H9 (cell line): ENCODE results near the gene DRD4. TPM values are rescaled to one million over a fixed set of nuclear protein-coding genes. Genes with fewer than 3 reads are reported as not detected.

Experiments
- DNase-seq: peaks from one replicate; pipeline ENCODE4 v3.0.0-alpha.2; 2017
- H2AFZ ChIP-seq: one replicate; pipeline ENCODE4 v1.6.1; 2013; ENCODE audit warnings: mild to moderate bottlenecking, low read length, control low read depth, moderate library complexity
- H2AK5ac ChIP-seq: 2 replicates; pipeline ENCODE4 v1.6.1; 2013; ENCODE audit warnings: low read length, control low read depth, mixed read lengths; ENCODE audit not compliant: insufficient read length
- H2BK120ac ChIP-seq: one replicate; pipeline ENCODE4 v1.6.1; 2013; ENCODE audit warnings: low read depth, mild to moderate bottlenecking, low read length, control low read depth, inconsistent platforms; ENCODE audit not compliant: poor library complexity, severe bottlenecking
- H2BK12ac ChIP-seq: 2 replicates; pipeline ENCODE4 v1.6.1; 2013; ENCODE audit warnings: low read length, control low read depth, mixed read lengths, low read depth; ENCODE audit not compliant: insufficient read length
- H2BK15ac ChIP-seq: 2 replicates; pipeline ENCODE4 v1.6.1; 2013; ENCODE audit warnings: low read depth, low read length, control low read depth
- H2BK20ac ChIP-seq: one replicate; pipeline ENCODE4 v1.6.1; 2013; ENCODE audit warnings: low read depth, mild to moderate bottlenecking, low read length, control low read depth, inconsistent platforms; ENCODE audit not compliant: poor library complexity, severe bottlenecking
- H2BK5ac ChIP-seq: 2 replicates; pipeline ENCODE4 v1.6.1; 2013; ENCODE audit warnings: low read length, control low read depth, mixed read lengths; ENCODE audit not compliant: insufficient read length
- H3K14ac ChIP-seq: 2 replicates; pipeline ENCODE4 v1.6.1; 2013; ENCODE audit warnings: low read length, control low read depth; ENCODE audit not compliant: insufficient read depth
- H3K18ac ChIP-seq: 2 replicates; pipeline ENCODE4 v1.6.1; 2013; ENCODE audit warnings: low read depth, mild to moderate bottlenecking, mixed read lengths, low read length, control low read depth; ENCODE audit not compliant: insufficient read length
- H3K23ac ChIP-seq: 2 replicates; pipeline ENCODE4 v1.6.1; 2013; ENCODE audit warnings: low read length, control low read depth, mixed read lengths, low read depth; ENCODE audit not compliant: insufficient read length
- H3K23me2 ChIP-seq: 2 replicates; pipeline ENCODE4 v1.6.1; 2013; ENCODE audit warnings: low read depth, mild to moderate bottlenecking, mixed read lengths, low read length, control low read depth; ENCODE audit not compliant: insufficient read length, poor library complexity, severe bottlenecking
- H3K27ac ChIP-seq: 2 replicates; pipeline ENCODE4 v1.5.1; 2013; ENCODE audit warnings: low read length, control low read depth, mixed read lengths, low read depth; ENCODE audit not compliant: insufficient read length
- H3K27me3 ChIP-seq: 2 replicates; pipeline ENCODE4 v1.6.1; 2013; ENCODE audit warnings: low read length, control low read depth, inconsistent platforms; ENCODE audit not compliant: insufficient read depth
- H3K4ac ChIP-seq: 2 replicates; pipeline ENCODE4 v1.6.1; 2013; ENCODE audit warnings: low read depth, mild to moderate bottlenecking, control low read depth, inconsistent platforms, low read length, moderate library complexity
- H3K4me1 ChIP-seq: 2 replicates; pipeline ENCODE4 v1.6.1; 2013; ENCODE audit warnings: low read length, control low read depth, inconsistent platforms; ENCODE audit not compliant: insufficient read depth
- H3K4me2 ChIP-seq: 2 replicates; pipeline ENCODE4 v1.6.1; 2013; ENCODE audit warnings: low read length, control low read depth, mixed read lengths; ENCODE audit not compliant: insufficient read length, insufficient read depth
- H3K56ac ChIP-seq: 2 replicates; pipeline ENCODE4 v1.6.1; 2013; ENCODE audit warnings: low read depth, mild to moderate bottlenecking, mixed read lengths, low read length, control low read depth; ENCODE audit not compliant: insufficient read length
- H3K79me1 ChIP-seq: 2 replicates; pipeline ENCODE4 v1.6.1; 2013; ENCODE audit warnings: low read depth, mild to moderate bottlenecking, moderate library complexity, low read length, control low read depth, inconsistent platforms; ENCODE audit not compliant: insufficient read depth, poor library complexity, severe bottlenecking
- H3K79me2 ChIP-seq: 2 replicates; pipeline ENCODE4 v1.6.1; 2013; ENCODE audit warnings: low read length, control low read depth, inconsistent platforms; ENCODE audit not compliant: insufficient read depth
- H3K9ac ChIP-seq: 2 replicates; pipeline ENCODE4 v1.6.1; 2013; ENCODE audit warnings: low read length, control low read depth, mixed read lengths; ENCODE audit not compliant: insufficient read length; ENCODE audit errors: extremely low read depth
- H3K9me3 ChIP-seq: one replicate; pipeline ENCODE4 v1.6.1; 2013; ENCODE audit warnings: low read depth, low read length, inconsistent platforms; ENCODE audit not compliant: control insufficient read depth
- H3T11ph ChIP-seq: one replicate; pipeline ENCODE4 v1.6.1; 2013; ENCODE audit warnings: mild to moderate bottlenecking, low read length, control low read depth, inconsistent platforms
- H4K20me1 ChIP-seq: one replicate; pipeline ENCODE4 v1.6.1; 2013; ENCODE audit not compliant: control insufficient read depth, insufficient read length, insufficient read depth
- H4K5ac ChIP-seq: 2 replicates; pipeline ENCODE4 v1.6.1; 2013; ENCODE audit warnings: low read depth, mild to moderate bottlenecking, mixed read lengths, low read length, control low read depth; ENCODE audit not compliant: insufficient read length
- H4K8ac ChIP-seq: replicated peaks from 2 replicates; pipeline ENCODE4 v1.6.1; 2013; ENCODE audit warnings: low read length, control low read depth, mixed read lengths, low read depth; ENCODE audit not compliant: insufficient read length
- H4K91ac ChIP-seq: 2 replicates; pipeline ENCODE4 v1.6.1; 2013; ENCODE audit warnings: low read depth, mild to moderate bottlenecking, moderate library complexity, mixed read lengths, low read length, control low read depth; ENCODE audit not compliant: insufficient read length
- H3K27ac Mint-ChIP-seq, 3 experiments: 2 replicates in 2 of 3; 3 replicates in 1 of 3; pipeline ENCODE4 v1.8.0; 2020 to 2021; ENCODE audit warnings: mixed read lengths in 3 of 3, mild to moderate bottlenecking in 1 of 3, moderate library complexity in 1 of 3
- H3K27me3 Mint-ChIP-seq: 2 replicates; pipeline ENCODE4 v1.8.0; 2021; ENCODE audit warnings: low read depth, mild to moderate bottlenecking, moderate library complexity, mixed read lengths
- H3K36me3 Mint-ChIP-seq, 3 experiments: 2 replicates in 2 of 3; 3 replicates in 1 of 3; pipeline ENCODE4 v1.8.0; 2020 to 2021; ENCODE audit warnings: low read depth in 3 of 3, mixed read lengths in 3 of 3; ENCODE audit not compliant: insufficient read depth in 1 of 3
- H3K4me1 Mint-ChIP-seq, 2 experiments: 2 replicates each; pipeline ENCODE4 v1.8.0; 2020; ENCODE audit warnings: mixed read lengths in 2 of 2
- H3K4me3 Mint-ChIP-seq, 2 experiments: 2 replicates in 1 of 2; 3 replicates in 1 of 2; pipeline ENCODE4 v1.8.0; 2020 to 2021; ENCODE audit warnings: mild to moderate bottlenecking in 2 of 2, mixed read lengths in 2 of 2, moderate library complexity in 1 of 2
- H3K9me3 Mint-ChIP-seq, 2 experiments: 2 replicates in 1 of 2; 3 replicates in 1 of 2; pipeline ENCODE4 v1.8.0; 2020; ENCODE audit warnings: mild to moderate bottlenecking in 2 of 2, mixed read lengths in 2 of 2, moderate library complexity in 1 of 2
- WGBS: extraction: QIAGEN DNeasy Blood & Tissue Kit; methylation state at CpG from one replicate; pipeline ENCODE4 v1.1.7; 2013; ENCODE audit warnings: missing lambda C conversion rate, low lambda C conversion rate, mixed read lengths; ENCODE audit not compliant: insufficient read length; ENCODE audit errors: extremely low coverage; 5-methylcytosine and 5-hydroxymethylcytosine counted together
- total RNA-seq: library from RNA; stranded (reverse); gene quantifications from 2 replicates; pipeline ENCODE4 v1.2.1, GENCODE V29; 2021
- TF ChIP-seq, protein P1 (sequence below): fragments of 200-600 bp; sonication (generic); conservative IDR thresholded peaks from 3 replicates; pipeline ENCODE4 v1.8.0; 2021; ENCODE audit warnings: antibody characterized with exemption, mild to moderate bottlenecking

The DRD4 gene
- total RNA-seq, 1 experiment from 2014 or later, result 6.8 TPM

GRCh38 chr11:656866-657265 is 19.8 kb downstream of the DRD4 start:
- no peak overlapping the region for H4K5ac ChIP-seq
- no peaks in the 10 kb centered on the region for H3K79me1 ChIP-seq
- no peak overlapping the region for H4K8ac ChIP-seq
- H2BK120ac ChIP-seq, result no peak overlapping the region
- H3K4me2 ChIP-seq, result no peak overlapping the region
- TF ChIP-seq, protein P1, sequence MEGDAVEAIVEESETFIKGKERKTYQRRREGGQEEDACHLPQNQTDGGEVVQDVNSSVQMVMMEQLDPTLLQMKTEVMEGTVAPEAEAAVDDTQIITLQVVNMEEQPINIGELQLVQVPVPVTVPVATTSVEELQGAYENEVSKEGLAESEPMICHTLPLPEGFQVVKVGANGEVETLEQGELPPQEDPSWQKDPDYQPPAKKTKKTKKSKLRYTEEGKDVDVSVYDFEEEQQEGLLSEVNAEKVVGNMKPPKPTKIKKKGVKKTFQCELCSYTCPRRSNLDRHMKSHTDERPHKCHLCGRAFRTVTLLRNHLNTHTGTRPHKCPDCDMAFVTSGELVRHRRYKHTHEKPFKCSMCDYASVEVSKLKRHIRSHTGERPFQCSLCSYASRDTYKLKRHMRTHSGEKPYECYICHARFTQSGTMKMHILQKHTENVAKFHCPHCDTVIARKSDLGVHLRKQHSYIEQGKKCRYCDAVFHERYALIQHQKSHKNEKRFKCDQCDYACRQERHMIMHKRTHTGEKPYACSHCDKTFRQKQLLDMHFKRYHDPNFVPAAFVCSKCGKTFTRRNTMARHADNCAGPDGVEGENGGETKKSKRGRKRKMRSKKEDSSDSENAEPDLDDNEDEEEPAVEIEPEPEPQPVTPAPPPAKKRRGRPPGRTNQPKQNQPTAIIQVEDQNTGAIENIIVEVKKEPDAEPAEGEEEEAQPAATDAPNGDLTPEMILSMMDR, result no peak
- no peaks in the 10 kb centered on the region for H3K79me2 ChIP-seq
- no peak overlapping the region for H3K4ac ChIP-seq
- Mint-ChIP-seq H3K9me3 (no peaks in the 10 kb centered on the region), H3K4me1 (no peaks in the 10 kb centered on the region), H3K27ac (no peak overlapping the region), H3K27me3 (no peaks in the 10 kb centered on the region), H3K36me3 (peaks cover 10 to 49% (median 20%) of the 10 kb centered on the region in 3 experiments; a peak in 6 of 7 replicates), H3K4me3 (no peak overlapping the region)
- H3K23ac ChIP-seq, result no peak overlapping the region
- H2BK5ac ChIP-seq, result no peak overlapping the region
- no peaks in the 10 kb centered on the region for H3K9me3 ChIP-seq
- H2AK5ac ChIP-seq, result no peak overlapping the region
- no peak overlapping the region for H3K14ac ChIP-seq
- no peak overlapping the region for H3K18ac ChIP-seq
- no peak overlapping the region for H2BK12ac ChIP-seq
- no peaks in the 10 kb centered on the region for H3K4me1 ChIP-seq
- no peak overlapping the region for H3K9ac ChIP-seq
- no peak overlapping the region for H2BK20ac ChIP-seq
- H3K56ac ChIP-seq, result no peak overlapping the region
- H4K20me1 ChIP-seq, result no peaks in the 10 kb centered on the region
- no peak overlapping the region for H2AFZ ChIP-seq
- no peaks in the 10 kb centered on the region for H3K23me2 ChIP-seq
- WGBS, result no CpG with 5 or more reads among the region's 7 CpGs
- no peak overlapping the region for H2BK15ac ChIP-seq
- no peak for DNase-seq
- no peak overlapping the region for H3K27ac ChIP-seq
- no peak overlapping the region for H3T11ph ChIP-seq
- no peaks in the 10 kb centered on the region for H3K27me3 ChIP-seq
- H4K91ac ChIP-seq, result no peak overlapping the region
